Right cardiac atrium (tissue), 5 donors: Measurements from ENCODE around the gene TSTD2. TPM values are rescaled to one million over a fixed set of nuclear protein-coding genes. Genes with fewer than 3 reads are reported as not detected.

Experiments used
- ATAC-seq, 2 donors: fragments of 200-7000 bp; cut with Tn5 transposase; one replicate each; pipeline versions ENCODE4 v1.8.0 to v1.9.1; 2020; ENCODE audit warnings: moderate library complexity in 2 of 2, mild to moderate bottlenecking in 1 of 2
- DNase-seq, 3 donors: peaks; one replicate each; pipeline ENCODE4 v3.0.0-alpha.2; 2020
- H3K27ac ChIP-seq: one replicate; pipeline ENCODE4 v1.5.1; 2013; ENCODE audit warnings: mild to moderate bottlenecking, low read length, control low read depth, moderate library complexity
- H3K27me3 ChIP-seq: one replicate; pipeline ENCODE4 v1.6.1; 2013; ENCODE audit not compliant: control insufficient read depth, insufficient read depth
- H3K4me1 ChIP-seq: one replicate; pipeline ENCODE4 v1.6.1; 2013; ENCODE audit warnings: low read length; ENCODE audit not compliant: control insufficient read depth, insufficient read depth
- H3K4me3 ChIP-seq: one replicate; pipeline ENCODE4 v1.5.1; 2013; ENCODE audit warnings: low read length, control low read depth
- H3K9me3 ChIP-seq: one replicate; pipeline ENCODE4 v1.6.1; 2013; ENCODE audit warnings: low read length; ENCODE audit not compliant: control insufficient read depth
- WGBS: extraction: QIAGEN DNeasy Blood & Tissue Kit; methylation state at CpG from one replicate; pipeline ENCODE4 v1.1.7; 2013; 5-methylcytosine and 5-hydroxymethylcytosine counted together
- intact Hi-C, 4 donors: fragments of 100-400 bp; cut with DNase I; formaldehyde crosslinking; loops; one replicate each; pipeline versions ENCODE4 v1.11.0 to v1.14.0; 2022 to 2023
- long read RNA-seq, 4 donors: library from polyadenylated mRNA; unstranded; transcript quantifications; one replicate each; pipeline ENCODE4 v2.0.0, GENCODE V29; 2020 to 2021
- polyA plus RNA-seq: library from polyadenylated mRNA; stranded (reverse); fragments of 200-250 nt; gene quantifications from one replicate; pipeline ENCODE4 v1.2.3, GENCODE V29; 2013
- total RNA-seq, 4 donors: library from RNA; stranded (reverse); fragmentation: NEBNext Ultra II Directional; extraction: Animal tissue kit (Norgen Biotek cat#: 25700); gene quantifications; one replicate each; pipeline ENCODE4 v1.2.1, GENCODE V29; 2021
- donor health status: healthy with polysubstance abuse.
- donor health status: DM: no; HTN: yes; CAD: no.
- donor health status: DM: no; HTN: no; CAD: no.
- donor health status: DM: no; HTN: yes; CAD: no; lungs with severe emphysema.
- donor health status: DM: yes; HTN: yes; CAD: no.

The TSTD2 gene
- total RNA-seq (10 to 100 TPM; 19.4 to 29.5 (median 24.6) TPM), polyA plus RNA-seq (14.0 TPM)
- long read RNA-seq, donor 1, full-length matches to known transcripts: 20 of 30 reads
- long read RNA-seq, donor 1, partial matches to known transcripts: 5 of 30 reads
- long read RNA-seq, donor 1, other reads (novel, unspliced or antisense): 5 of 30 reads
- long read RNA-seq, donor 2, full-length matches to known transcripts: 26 of 34 reads
- long read RNA-seq, donor 2, partial matches to known transcripts: 2 of 34 reads
- long read RNA-seq, donor 2, other reads (novel, unspliced or antisense): 6 of 34 reads
- long read RNA-seq, donor 3, full-length matches to known transcripts: 75 of 100 reads
- long read RNA-seq, donor 3, partial matches to known transcripts: 10 of 100 reads
- long read RNA-seq, donor 3, other reads (novel, unspliced or antisense): 15 of 100 reads
- long read RNA-seq, donor 4, full-length matches to known transcripts: 16 of 27 reads
- long read RNA-seq, donor 4, partial matches to known transcripts: 8 of 27 reads
- long read RNA-seq, donor 4, other reads (novel, unspliced or antisense): 3 of 27 reads

- under 1% methylated on average over 83 of the region's 83 CpGs for WGBS
- H3K9me3 ChIP-seq: no peaks in the 10 kb centered on the region
- peaks cover 9% of the 10 kb centered on the region for H3K4me1 ChIP-seq
- peak; percentile 98 to 99 (median 99) for DNase-seq
- peak within 1 kb of the TSS; percentile 64 for H3K4me3 ChIP-seq
- peak; percentile 96 to 97 for ATAC-seq
- no peaks in the 10 kb centered on the region for H3K27me3 ChIP-seq
- peak within 1 kb of the TSS; percentile 92 for H3K27ac ChIP-seq
- intact Hi-C loops: no loop called here
Measured at GRCh38 chr9:97632985-97633858, at the start of gene TSTD2, which contains the start of gene NCBP1. TSTD2 (minus strand) TSS chr9:97633368; CDS start chr9:97627562, 5,806 bp downstream. NCBP1 (plus strand) TSS chr9:97633821; CDS start chr9:97633882, 61 bp downstream.

GRCh38 chr9:97682242-97682641, 49.1 kb upstream of the TSTD2 start:
- H3K9me3 ChIP-seq: no peaks in the 10 kb centered on the region
- ATAC-seq: no peak
- no peak for DNase-seq
- no peak overlapping the region for H3K4me3 ChIP-seq
- no peak overlapping the region for H3K27ac ChIP-seq
- no peaks in the 10 kb centered on the region for H3K4me1 ChIP-seq
- intact Hi-C loops: no loop called here
- WGBS: 95% methylated on average over 1 of the region's 1 CpG
- no peaks in the 10 kb centered on the region for H3K27me3 ChIP-seq

- Histone ChIP-seq H3K27ac (no peak overlapping the region), H3K4me1 (no peaks in the 10 kb centered on the region), H3K27me3 (no peaks in the 10 kb centered on the region), H3K9me3 (no peaks in the 10 kb centered on the region), H3K4me3 (no peak overlapping the region)
- ATAC-seq: no peak
- intact Hi-C loops: no loop called here
- no peak for DNase-seq
- 74% methylated on average over 3 of the region's 3 CpGs for WGBS
Measured at GRCh38 chr9:97675655-97676054, 42.5 kb upstream of the TSTD2 start.

- no peaks in the 10 kb centered on the region for H3K4me1 ChIP-seq
- 96% methylated on average over 3 of the region's 3 CpGs for WGBS
- no peaks in the 10 kb centered on the region for H3K27me3 ChIP-seq
- ATAC-seq: no peak
- no peaks in the 10 kb centered on the region for H3K9me3 ChIP-seq
- no peak overlapping the region for H3K27ac ChIP-seq
- H3K4me3 ChIP-seq: no peak overlapping the region
- intact Hi-C loops: no loop called here
- DNase-seq: no peak
Measured at GRCh38 chr9:97673922-97674321, 40.8 kb upstream of the TSTD2 start.

- no peaks in the 10 kb centered on the region for H3K4me1 ChIP-seq
- H3K9me3 ChIP-seq: no peaks in the 10 kb centered on the region
- no peak overlapping the region for H3K4me3 ChIP-seq
- DNase-seq (no peak), ATAC-seq (no peak)
- intact Hi-C loops: no loop called here
- WGBS: 90% methylated on average over 3 of the region's 3 CpGs
- no peaks in the 10 kb centered on the region for H3K27me3 ChIP-seq
- no peak overlapping the region for H3K27ac ChIP-seq
Measured at GRCh38 chr9:97672403-97672802, 39.2 kb upstream of the TSTD2 start.

- 70% methylated on average over 3 of the region's 3 CpGs for WGBS
- Histone ChIP-seq H3K27me3 (no peaks in the 10 kb centered on the region), H3K4me3 (no peak overlapping the region), H3K4me1 (no peaks in the 10 kb centered on the region), H3K27ac (no peak overlapping the region), H3K9me3 (no peaks in the 10 kb centered on the region)
- DNase-seq (no peak), ATAC-seq (no peak)
- intact Hi-C loops: no loop called here
Measured at GRCh38 chr9:97670586-97670985, 37.4 kb upstream of the TSTD2 start.

- Histone ChIP-seq H3K4me3 (no peak overlapping the region), H3K27ac (no peak overlapping the region), H3K4me1 (no peaks in the 10 kb centered on the region), H3K9me3 (no peaks in the 10 kb centered on the region), H3K27me3 (no peaks in the 10 kb centered on the region)
- ATAC-seq (no peak), DNase-seq (no peak)
- 94% methylated on average over 3 of the region's 3 CpGs for WGBS
- intact Hi-C loops: no loop called here
Measured at GRCh38 chr9:97668485-97668884, 35.3 kb upstream of the TSTD2 start.

- H3K27ac ChIP-seq: no peak overlapping the region
- no peak for ATAC-seq
- H3K9me3 ChIP-seq: no peaks in the 10 kb centered on the region
- no peak overlapping the region for H3K4me3 ChIP-seq
- WGBS: 71% methylated on average over 5 of the region's 5 CpGs
- no peaks in the 10 kb centered on the region for H3K4me1 ChIP-seq
- intact Hi-C loops: no loop called here
- DNase-seq: no peak
- H3K27me3 ChIP-seq: no peaks in the 10 kb centered on the region
Measured at GRCh38 chr9:97666907-97667686, 33.9 kb upstream of the TSTD2 start.

- H3K9me3 ChIP-seq: no peaks in the 10 kb centered on the region
- intact Hi-C loops: no loop called here
- 90% methylated on average over 3 of the region's 3 CpGs for WGBS
Measured at GRCh38 chr9:97665742-97666141, 32.6 kb upstream of the TSTD2 start.

GRCh38 chr9:97660847-97661246, 27.7 kb upstream of the TSTD2 start:
- no peaks in the 10 kb centered on the region for H3K4me1 ChIP-seq
- H3K27ac ChIP-seq: no peak overlapping the region
- H3K9me3 ChIP-seq: no peaks in the 10 kb centered on the region
- intact Hi-C loops: no loop called here
- WGBS: 89% methylated on average over 2 of the region's 2 CpGs
- DNase-seq: no peak
- no peak for ATAC-seq
- H3K27me3 ChIP-seq: no peaks in the 10 kb centered on the region
- H3K4me3 ChIP-seq: no peak overlapping the region

More at GRCh38 chr9:97665742-97666141, 32.6 kb upstream of the TSTD2 start:
- no peak for ATAC-seq
- H3K27ac ChIP-seq: no peak overlapping the region
- no peak overlapping the region for H3K4me3 ChIP-seq
- no peaks in the 10 kb centered on the region for H3K4me1 ChIP-seq
- no peak for DNase-seq
- H3K27me3 ChIP-seq: no peaks in the 10 kb centered on the region
